HFF-Myc (cell line): ENCODE results near the gene THOC1.

Source experiments
- DNase-seq: peaks from one replicate; pipeline ENCODE4 v3.0.0-alpha.2; 2011; ENCODE audit warnings: low read depth; ENCODE audit errors: extremely low read depth
- H3K4me3 ChIP-seq: replicated peaks from 2 replicates; pipeline ENCODE4 v1.5.1; 2011; ENCODE audit warnings: low read depth, mild to moderate bottlenecking, control low read depth, low read length
- TF ChIP-seq, protein P1 (sequence below): IDR thresholded peaks from 2 replicates; pipeline ENCODE4 v1.5.1; 2012; ENCODE audit warnings: mild to moderate bottlenecking, low read depth, low read length, control low read depth; ENCODE audit errors: missing control alignments

Gene THOC1

GRCh38 chr18:220708-221107, 47.1 kb downstream of the THOC1 start:
- DNase-seq: no peak
- H3K4me3 ChIP-seq: no peak overlapping the region
- TF ChIP-seq, protein P1, sequence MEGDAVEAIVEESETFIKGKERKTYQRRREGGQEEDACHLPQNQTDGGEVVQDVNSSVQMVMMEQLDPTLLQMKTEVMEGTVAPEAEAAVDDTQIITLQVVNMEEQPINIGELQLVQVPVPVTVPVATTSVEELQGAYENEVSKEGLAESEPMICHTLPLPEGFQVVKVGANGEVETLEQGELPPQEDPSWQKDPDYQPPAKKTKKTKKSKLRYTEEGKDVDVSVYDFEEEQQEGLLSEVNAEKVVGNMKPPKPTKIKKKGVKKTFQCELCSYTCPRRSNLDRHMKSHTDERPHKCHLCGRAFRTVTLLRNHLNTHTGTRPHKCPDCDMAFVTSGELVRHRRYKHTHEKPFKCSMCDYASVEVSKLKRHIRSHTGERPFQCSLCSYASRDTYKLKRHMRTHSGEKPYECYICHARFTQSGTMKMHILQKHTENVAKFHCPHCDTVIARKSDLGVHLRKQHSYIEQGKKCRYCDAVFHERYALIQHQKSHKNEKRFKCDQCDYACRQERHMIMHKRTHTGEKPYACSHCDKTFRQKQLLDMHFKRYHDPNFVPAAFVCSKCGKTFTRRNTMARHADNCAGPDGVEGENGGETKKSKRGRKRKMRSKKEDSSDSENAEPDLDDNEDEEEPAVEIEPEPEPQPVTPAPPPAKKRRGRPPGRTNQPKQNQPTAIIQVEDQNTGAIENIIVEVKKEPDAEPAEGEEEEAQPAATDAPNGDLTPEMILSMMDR: no peak

DNA sequence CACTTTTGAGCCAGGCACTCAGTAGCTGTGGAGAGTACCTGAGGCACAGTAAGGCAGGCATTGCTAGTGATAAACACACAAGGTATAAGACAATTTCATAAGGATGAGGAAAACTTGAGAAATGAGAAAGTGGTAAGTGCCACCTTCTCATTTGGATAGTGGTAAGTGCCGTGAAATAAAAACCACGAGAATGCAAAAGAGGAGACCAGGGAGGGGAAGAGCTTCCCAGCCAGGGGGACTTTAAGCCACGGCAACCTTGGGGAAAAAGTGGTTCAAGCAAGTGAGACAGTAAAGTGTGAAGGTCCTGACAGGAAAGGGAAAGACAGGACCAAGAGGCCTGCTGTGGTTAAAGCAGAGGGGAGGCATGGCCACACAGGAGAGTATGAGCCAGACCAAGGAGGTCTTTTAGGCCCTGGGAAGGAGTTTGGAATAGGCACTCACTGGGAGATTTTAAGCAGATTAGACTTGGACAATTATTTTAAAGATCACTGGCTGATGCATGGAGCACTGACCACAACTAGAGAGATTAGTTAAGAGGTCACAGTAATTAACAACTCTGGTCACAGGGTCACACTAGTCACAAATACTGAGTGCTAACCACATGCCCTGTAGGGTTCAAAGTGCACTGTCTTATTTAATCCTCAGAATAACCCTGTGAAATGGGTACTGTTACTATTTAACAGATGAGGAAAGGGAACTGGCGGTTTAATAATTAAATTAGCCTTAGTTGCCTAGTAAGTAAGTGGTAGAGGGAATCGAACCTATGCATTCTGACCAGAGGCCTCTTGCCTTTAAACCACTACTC, 50.1 kb downstream of the THOC1 start:
- DNase-seq: no peak
- H3K4me3 ChIP-seq: no peak overlapping the region
- TF ChIP-seq, protein P1: no peak

DNA sequence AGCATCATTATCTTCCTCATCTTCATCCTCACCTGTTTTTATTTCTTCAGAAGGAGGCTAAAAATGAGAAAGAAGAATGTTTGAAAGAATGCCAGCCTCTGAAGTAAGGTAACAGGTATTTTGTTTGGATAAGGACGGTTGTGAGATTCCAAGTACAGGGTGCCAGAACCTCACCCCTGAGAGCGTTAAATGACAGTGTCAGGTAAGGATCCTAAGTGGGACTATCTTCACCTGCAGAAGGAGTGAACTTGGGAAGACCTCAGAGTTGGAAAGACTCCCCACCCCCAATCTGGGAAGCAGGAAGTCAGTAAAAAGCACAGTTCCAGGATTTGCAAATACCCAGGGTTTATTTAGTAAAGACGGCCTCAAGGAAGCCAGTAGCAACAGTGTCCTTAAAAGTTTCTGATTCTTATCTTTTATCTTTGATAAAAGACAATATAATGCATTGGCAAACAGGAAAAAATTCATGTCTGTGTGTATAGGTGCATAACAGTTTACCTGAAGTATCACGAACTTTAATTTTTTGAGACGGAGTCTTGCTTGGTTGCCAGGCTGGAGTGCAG, 52.3 kb downstream of the THOC1 start:
- no peak overlapping the region for H3K4me3 ChIP-seq
- no peak for DNase-seq
- TF ChIP-seq, protein P1: no peak

DNA sequence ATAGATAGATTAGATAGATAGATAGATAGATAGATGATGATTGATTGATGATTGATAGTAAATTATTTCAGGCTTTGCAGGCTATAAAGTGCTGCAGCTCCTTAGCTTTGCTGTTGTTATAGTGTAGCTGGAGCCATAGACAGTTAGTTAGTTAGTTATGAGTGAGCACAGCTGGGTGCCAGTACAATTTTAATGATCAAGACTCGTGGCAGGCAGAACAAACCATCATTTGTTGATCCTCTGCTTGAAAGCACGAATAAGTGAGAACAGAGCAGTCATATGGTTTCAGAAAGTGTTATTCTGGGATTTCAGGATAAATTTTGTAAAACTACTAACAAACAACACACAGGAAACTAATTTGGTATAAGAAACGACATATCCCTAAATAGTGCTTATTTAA, 53.9 kb downstream of the THOC1 start:
- TF ChIP-seq, protein P1: no peak
- no peak overlapping the region for H3K4me3 ChIP-seq
- DNase-seq: no peak

GRCh38 chr18:213505-213904, 54.3 kb downstream of the THOC1 start:
- no peak for DNase-seq
- TF ChIP-seq, protein P1: no peak
- H3K4me3 ChIP-seq: no peak overlapping the region

DNA sequence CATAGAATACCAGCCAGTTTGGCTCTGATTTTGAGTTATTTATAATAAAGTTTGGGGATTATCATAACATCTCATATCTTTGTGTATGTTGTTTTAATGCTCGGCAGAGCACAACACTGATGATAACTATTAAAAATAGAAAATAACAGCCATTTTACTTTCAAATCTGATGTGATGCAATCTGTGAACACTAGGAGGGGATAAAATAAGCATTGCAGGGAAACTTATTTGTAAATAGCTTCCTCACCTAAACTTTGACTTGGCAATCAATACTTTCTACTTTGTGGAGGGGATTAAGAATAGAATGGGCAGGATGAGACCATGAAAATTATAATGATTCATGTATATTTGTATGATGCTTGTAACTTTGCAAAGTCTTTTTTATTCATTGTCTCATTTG, 55.1 kb downstream of the THOC1 start:
- no peak overlapping the region for H3K4me3 ChIP-seq
- TF ChIP-seq, protein P1: no peak
- no peak for DNase-seq

GRCh38 chr18:211582-211981, 56.3 kb downstream of the THOC1 start:
- no peak overlapping the region for H3K4me3 ChIP-seq
- TF ChIP-seq, protein P1: no peak
- no peak for DNase-seq
